Uterus (tissue), 2 donors: ENCODE data around the gene APPBP2.

ENCODE experiments used
- POLR2A ChIP-seq, 2 donors: fragments of 450-650 bp; IDR thresholded peaks; one replicate each; pipeline ENCODE4 v1.6.1; 2016; ENCODE audit warnings: antibody characterized with exemption in 2 of 2, mild to moderate bottlenecking in 1 of 2, moderate library complexity in 1 of 2
- TF ChIP-seq, protein P1 (sequence below), 4 experiments: fragments of 200-600 bp in 2 of 4; fragments of 450-650 bp in 2 of 4; sonication (generic) in 2 of 4; IDR thresholded peaks; one replicate each; pipeline ENCODE4 v1.5.1; 2016 to 2019; ENCODE audit warnings: antibody characterized with exemption in 4 of 4, mild to moderate bottlenecking in 2 of 4, moderate library complexity in 1 of 4

- TF ChIP-seq, protein P1, sequence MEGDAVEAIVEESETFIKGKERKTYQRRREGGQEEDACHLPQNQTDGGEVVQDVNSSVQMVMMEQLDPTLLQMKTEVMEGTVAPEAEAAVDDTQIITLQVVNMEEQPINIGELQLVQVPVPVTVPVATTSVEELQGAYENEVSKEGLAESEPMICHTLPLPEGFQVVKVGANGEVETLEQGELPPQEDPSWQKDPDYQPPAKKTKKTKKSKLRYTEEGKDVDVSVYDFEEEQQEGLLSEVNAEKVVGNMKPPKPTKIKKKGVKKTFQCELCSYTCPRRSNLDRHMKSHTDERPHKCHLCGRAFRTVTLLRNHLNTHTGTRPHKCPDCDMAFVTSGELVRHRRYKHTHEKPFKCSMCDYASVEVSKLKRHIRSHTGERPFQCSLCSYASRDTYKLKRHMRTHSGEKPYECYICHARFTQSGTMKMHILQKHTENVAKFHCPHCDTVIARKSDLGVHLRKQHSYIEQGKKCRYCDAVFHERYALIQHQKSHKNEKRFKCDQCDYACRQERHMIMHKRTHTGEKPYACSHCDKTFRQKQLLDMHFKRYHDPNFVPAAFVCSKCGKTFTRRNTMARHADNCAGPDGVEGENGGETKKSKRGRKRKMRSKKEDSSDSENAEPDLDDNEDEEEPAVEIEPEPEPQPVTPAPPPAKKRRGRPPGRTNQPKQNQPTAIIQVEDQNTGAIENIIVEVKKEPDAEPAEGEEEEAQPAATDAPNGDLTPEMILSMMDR (IDR thresholded peaks at IDR 0.05), result no peak
- TF ChIP-seq POLR2A (IDR thresholded peaks at IDR 0.05), result no peak
These were observed 14.4 kb upstream of the APPBP2 start for GRCh38 chr17:60540460-60540859.
